ENCODE results near the gene FXR2.

- TF ChIP-seq CTCF (IDR thresholded peaks at IDR 0.05): no peak
- no peak for TF ChIP-seq POLR2A (IDR thresholded peaks at IDR 0.05)
Observed at GRCh38 chr17:7570351-7570750, 44.3 kb downstream of the FXR2 start.
